ENCODE data around the gene CTSW.

GRCh38 chr11:65921033-65921555 is 41.5 kb downstream of the CTSW start:
- no peak for TF ChIP-seq RXRA (IDR thresholded peaks at IDR 0.05; ENCODE audit: borderline replicate concordance, low read depth)
- no peak for TF ChIP-seq GABPA (IDR thresholded peaks at IDR 0.05; ENCODE audit: low read depth)
- no peak for TF ChIP-seq USF2 (IDR thresholded peaks at IDR 0.05; ENCODE audit: borderline replicate concordance, low read depth, low read length)
- TF ChIP-seq NRF1 (IDR thresholded peaks at IDR 0.05; ENCODE audit: low read depth, low read length): no peak
- no peak for TF ChIP-seq CTCF (IDR thresholded peaks at IDR 0.05)

Measured in SK-N-SH (cell line).